Prostate gland (tissue), 2 donors: ENCODE results near the gene SOX9. TPM values are rescaled to one million over a fixed set of nuclear protein-coding genes. Genes with fewer than 3 reads are reported as not detected.

ENCODE experiments used
- DNase-seq: peaks from one replicate; pipeline ENCODE4 v3.0.0-alpha.2; 2019; ENCODE audit warnings: low spot score
- H3K27ac ChIP-seq, 2 donors: fragments of 200-600 bp; sonication (generic); 2 replicates each; pipeline ENCODE4 v1.5.1; 2017 to 2019
- H3K27me3 ChIP-seq: fragments of 200-600 bp; sonication (generic); replicated peaks from 2 replicates; pipeline ENCODE4 v1.5.1; 2019; ENCODE audit not compliant: insufficient read depth
- H3K36me3 ChIP-seq, 2 donors: fragments of 200-600 bp; sonication (generic); 1 replicate in 1 of 2; 2 replicates in 1 of 2; pipeline versions ENCODE4 v1.5.1 to v1.8.1; 2017 to 2019
- H3K4me1 ChIP-seq: fragments of 200-600 bp; sonication (generic); replicated peaks from 2 replicates; pipeline ENCODE4 v1.5.1; 2019
- H3K4me3 ChIP-seq, 2 donors: fragments of 200-600 bp; sonication (generic); 2 replicates each; pipeline ENCODE4 v1.5.1; 2017 to 2019
- H3K9me3 ChIP-seq: fragments of 200-600 bp; sonication (generic); 2 replicates; pipeline ENCODE4 v1.5.1; 2017
- POLR2A ChIP-seq: fragments of 450-650 bp; IDR thresholded peaks from one replicate; pipeline ENCODE4 v1.6.1; 2016; ENCODE audit warnings: antibody characterized with exemption, mild to moderate bottlenecking
- POLR2AphosphoS5 ChIP-seq: sonication (generic); formaldehyde crosslinking; IDR thresholded peaks from one replicate; pipeline ENCODE4 v1.6.1; 2017; ENCODE audit warnings: antibody characterized with exemption
- WGBS: methylation state at CpG from one replicate; pipeline ENCODE4 v1.1.5; 2018; 5-methylcytosine and 5-hydroxymethylcytosine counted together
- intact Hi-C: fragments of 100-400 bp; cut with DNase I; formaldehyde crosslinking; loops from one replicate; pipeline ENCODE4 v1.14.2; 2022
- total RNA-seq, 2 donors: library from RNA; depleted of rRNA; stranded (reverse); fragments of >200 nt; gene quantifications; one replicate each; pipeline ENCODE4 v1.1.0, GENCODE V29; 2016
- TF ChIP-seq, protein P1 (sequence below), 4 experiments: fragments of 200-600 bp in 2 of 4; fragments of 450-650 bp in 2 of 4; sonication (generic) in 2 of 4; IDR thresholded peaks; 1 replicate in 3 of 4; 2 replicates in 1 of 4; pipeline ENCODE4 v1.5.1; 2016 to 2019; ENCODE audit warnings: antibody characterized with exemption in 4 of 4, mild to moderate bottlenecking in 2 of 4, moderate library complexity in 2 of 4

The SOX9 gene
- total RNA-seq, 2 donors from 2014 or later = 92.8 to 204 TPM

GRCh38 chr17:72125742-72126141, 4.9 kb downstream of the SOX9 start:
- H3K4me3 ChIP-seq = no peak overlapping the region
- TF ChIP-seq POLR2AphosphoS5 (no peak), POLR2A (no peak)
- TF ChIP-seq, protein P1, sequence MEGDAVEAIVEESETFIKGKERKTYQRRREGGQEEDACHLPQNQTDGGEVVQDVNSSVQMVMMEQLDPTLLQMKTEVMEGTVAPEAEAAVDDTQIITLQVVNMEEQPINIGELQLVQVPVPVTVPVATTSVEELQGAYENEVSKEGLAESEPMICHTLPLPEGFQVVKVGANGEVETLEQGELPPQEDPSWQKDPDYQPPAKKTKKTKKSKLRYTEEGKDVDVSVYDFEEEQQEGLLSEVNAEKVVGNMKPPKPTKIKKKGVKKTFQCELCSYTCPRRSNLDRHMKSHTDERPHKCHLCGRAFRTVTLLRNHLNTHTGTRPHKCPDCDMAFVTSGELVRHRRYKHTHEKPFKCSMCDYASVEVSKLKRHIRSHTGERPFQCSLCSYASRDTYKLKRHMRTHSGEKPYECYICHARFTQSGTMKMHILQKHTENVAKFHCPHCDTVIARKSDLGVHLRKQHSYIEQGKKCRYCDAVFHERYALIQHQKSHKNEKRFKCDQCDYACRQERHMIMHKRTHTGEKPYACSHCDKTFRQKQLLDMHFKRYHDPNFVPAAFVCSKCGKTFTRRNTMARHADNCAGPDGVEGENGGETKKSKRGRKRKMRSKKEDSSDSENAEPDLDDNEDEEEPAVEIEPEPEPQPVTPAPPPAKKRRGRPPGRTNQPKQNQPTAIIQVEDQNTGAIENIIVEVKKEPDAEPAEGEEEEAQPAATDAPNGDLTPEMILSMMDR (IDR thresholded peaks at IDR 0.05) = no peak
- no peaks in the 10 kb centered on the region for H3K27me3 ChIP-seq
- peak overlapping the region; percentile 86 to 90 for H3K27ac ChIP-seq
- no peaks in the 10 kb centered on the region for H3K4me1 ChIP-seq
- intact Hi-C loops = no loop called here
- no peaks in the 10 kb centered on the region for H3K36me3 ChIP-seq
- H3K9me3 ChIP-seq = no peaks in the 10 kb centered on the region
- no peak for DNase-seq

DNA sequence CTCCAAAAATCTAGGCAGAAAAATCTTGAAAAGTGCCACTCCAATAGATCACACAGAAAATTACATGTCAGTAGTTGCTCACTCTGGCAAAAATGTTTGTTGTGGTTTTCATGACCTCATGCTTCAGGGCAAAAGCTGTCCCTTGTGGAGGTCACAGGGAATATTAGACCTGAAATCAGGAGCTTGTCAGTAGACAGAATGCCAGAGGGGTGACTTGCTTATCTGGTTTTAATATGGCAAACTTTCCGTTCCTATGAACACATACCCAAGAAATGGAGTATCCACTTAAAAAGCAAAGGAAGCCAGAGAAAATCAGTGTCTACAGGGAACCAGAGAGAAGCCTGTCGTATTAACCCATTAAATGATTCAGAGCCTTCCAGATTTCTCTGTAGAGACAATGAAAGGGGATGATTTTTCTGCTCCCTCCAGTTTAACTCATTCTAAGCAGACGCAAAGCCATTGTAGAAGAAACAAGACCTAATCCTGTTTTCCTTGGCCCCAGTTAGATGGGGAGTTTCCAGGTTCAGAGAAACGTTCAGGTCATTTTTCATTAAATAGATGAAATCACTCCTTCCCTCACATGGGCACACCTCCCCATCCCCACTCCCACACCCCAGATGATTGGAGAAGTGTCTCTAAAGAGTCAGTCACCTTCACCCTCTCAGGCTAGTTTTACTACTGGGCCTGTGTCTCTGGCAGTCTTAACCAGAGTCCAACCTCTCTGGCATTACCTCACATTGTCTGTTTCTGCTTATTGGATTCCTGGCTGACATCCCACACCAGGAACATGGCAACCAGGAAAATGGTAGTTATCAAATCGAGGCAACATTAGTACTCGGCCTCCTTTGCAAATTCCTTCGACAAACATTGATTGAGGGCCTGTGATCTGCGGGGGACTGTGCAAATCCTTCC, 6.0 kb downstream of the SOX9 start:
- no peaks in the 10 kb centered on the region for H3K4me1 ChIP-seq
- WGBS = 43% methylated on average over 8 of the region's 8 CpGs
- no peaks in the 10 kb centered on the region for H3K27me3 ChIP-seq
- H3K9me3 ChIP-seq = no peaks in the 10 kb centered on the region
- intact Hi-C loops = no loop called here
- H3K27ac ChIP-seq = peak overlapping the region; percentile 86 to 90
- no peaks in the 10 kb centered on the region for H3K36me3 ChIP-seq
- TF ChIP-seq POLR2A (no peak), POLR2AphosphoS5 (no peak)
- TF ChIP-seq, protein P1 (IDR thresholded peaks at IDR 0.05) = no peak
- DNase-seq = peak; percentile 49
- H3K4me3 ChIP-seq = no peak overlapping the region

- DNase-seq = no peak
- Histone ChIP-seq H3K36me3 (no peaks in the 10 kb centered on the region), H3K27me3 (no peaks in the 10 kb centered on the region), H3K4me1 (no peaks in the 10 kb centered on the region), H3K9me3 (no peaks in the 10 kb centered on the region), H3K27ac (peak overlapping the region in 1 of 2 donors; percentile 86), H3K4me3 (no peak overlapping the region)
- intact Hi-C loops = no loop called here
- TF ChIP-seq, protein P1 (IDR thresholded peaks at IDR 0.05) = no peak
- TF ChIP-seq POLR2AphosphoS5 (no peak), POLR2A (no peak)
- 89% methylated on average over 3 of the region's 3 CpGs for WGBS
These were observed 7.2 kb downstream of the SOX9 start for GRCh38 chr17:72128039-72128438.

DNA sequence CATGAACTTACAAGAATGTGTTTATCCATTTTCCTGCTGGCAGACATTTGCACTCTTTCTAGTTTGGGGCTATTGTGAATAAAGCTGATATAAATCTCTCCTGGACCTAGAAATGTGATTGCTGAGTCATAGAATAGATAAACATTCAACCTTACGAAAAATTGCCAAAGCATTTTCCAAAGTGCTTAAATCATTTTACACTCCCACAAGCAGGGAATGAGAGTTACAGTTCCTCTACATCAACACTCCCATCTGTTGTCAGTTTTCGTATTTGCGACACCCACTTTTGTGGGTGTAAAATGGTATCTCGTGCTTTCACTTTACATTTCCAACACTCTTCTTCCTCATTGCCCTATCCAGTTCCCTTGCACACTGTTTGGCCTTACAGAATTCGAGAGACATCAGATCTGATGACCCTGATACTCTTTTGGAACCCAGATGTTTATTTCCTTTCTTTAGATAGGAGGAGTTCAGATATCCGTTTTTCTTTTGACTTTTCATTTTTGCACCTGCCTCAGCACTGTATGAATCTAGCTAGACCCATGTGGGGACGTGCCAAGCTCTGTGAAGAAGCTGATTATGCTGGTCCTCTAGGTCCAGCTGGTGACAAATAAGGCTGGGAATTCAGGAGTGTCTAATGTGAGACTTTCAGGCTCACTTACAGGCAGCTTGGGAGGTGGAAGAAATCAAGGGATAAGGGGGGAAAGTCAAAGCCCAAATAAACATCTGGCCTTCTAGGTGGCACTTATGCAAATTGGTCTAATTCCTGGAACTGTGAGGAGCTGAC, 14.0 kb downstream of the SOX9 start:
- WGBS = 43% methylated on average over 7 of the region's 7 CpGs
- no peaks in the 10 kb centered on the region for H3K27me3 ChIP-seq
- H3K27ac ChIP-seq = no peak overlapping the region
- H3K4me1 ChIP-seq = no peaks in the 10 kb centered on the region
- H3K36me3 ChIP-seq = no peaks in the 10 kb centered on the region
- no peaks in the 10 kb centered on the region for H3K9me3 ChIP-seq
- H3K4me3 ChIP-seq = no peak overlapping the region
- intact Hi-C loops = no loop called here
- TF ChIP-seq, protein P1 (IDR thresholded peaks at IDR 0.05) = peak in 1 of 4 experiments; percentile 6
- TF ChIP-seq POLR2A (no peak), POLR2AphosphoS5 (peak; percentile 7)
- DNase-seq = no peak
